Measurements from ENCODE around the gene TMEM247.

TMEM247 gene

GRCh38 chr2:46441838-46442712, 37.3 kb upstream of the TMEM247 start:
- H3F3A ChIP-seq (ENCODE audit: control insufficient read depth, insufficient read depth): no peaks in the 10 kb centered on the region
- no peak overlapping the region for H3K4me3 ChIP-seq (ENCODE audit: low read length)
- no peaks in the 10 kb centered on the region for H3K9me2 ChIP-seq (replicated peaks; ENCODE audit: control insufficient read depth, low read length)
- no peak overlapping the region for H3K27ac ChIP-seq (ENCODE audit: low read depth, low read length)
- no peaks in the 10 kb centered on the region for H3K36me3 ChIP-seq (ENCODE audit: control insufficient read depth, low read length)
- H4K20me1 ChIP-seq (ENCODE audit: control insufficient read depth, insufficient read depth, low read depth, low read length): no peaks in the 10 kb centered on the region
- TF ChIP-seq EZH2phosphoT487 (IDR thresholded peaks at IDR 0.05; ENCODE audit: borderline replicate concordance, low read length) (no peak), CTCF (IDR thresholded peaks at IDR 0.05; ENCODE audit: low read depth, low read length, poor library complexity, severe bottlenecking) (no peak)
- no peaks in the 10 kb centered on the region for H3K79me2 ChIP-seq (ENCODE audit: control insufficient read depth, low read length)
- no peaks in the 10 kb centered on the region for H3K4me1 ChIP-seq (ENCODE audit: control insufficient read depth, low read length)
- peaks cover 5% of the 10 kb centered on the region; the same call in 1 of the 2 replicates for H3K27me3 ChIP-seq (ENCODE audit: control insufficient read depth, low read length)
- no peaks in the 10 kb centered on the region for H3K9me3 ChIP-seq (ENCODE audit: control insufficient read depth, insufficient read depth, low read length)
- no peak overlapping the region for H3K4me2 ChIP-seq (ENCODE audit: low read length)

GRCh38 chr2:46444732-46445131, 34.6 kb upstream of the TMEM247 start:
- no peak overlapping the region for H3K27ac ChIP-seq (ENCODE audit: low read depth, low read length)
- no peaks in the 10 kb centered on the region for H3F3A ChIP-seq (ENCODE audit: control insufficient read depth, insufficient read depth)
- H3K4me2 ChIP-seq (ENCODE audit: low read length): no peak overlapping the region
- H3K9me3 ChIP-seq (ENCODE audit: control insufficient read depth, insufficient read depth, low read length): no peaks in the 10 kb centered on the region
- TF ChIP-seq CTCF (IDR thresholded peaks at IDR 0.05; ENCODE audit: low read depth, low read length, poor library complexity, severe bottlenecking): no peak
- TF ChIP-seq EZH2phosphoT487 (IDR thresholded peaks at IDR 0.05; ENCODE audit: borderline replicate concordance, low read length): no peak
- no peaks in the 10 kb centered on the region for H3K79me2 ChIP-seq (ENCODE audit: control insufficient read depth, low read length)
- no peaks in the 10 kb centered on the region for H3K4me1 ChIP-seq (ENCODE audit: control insufficient read depth, low read length)
- H4K20me1 ChIP-seq (ENCODE audit: control insufficient read depth, insufficient read depth, low read depth, low read length): no peaks in the 10 kb centered on the region
- no peak overlapping the region for H3K4me3 ChIP-seq (ENCODE audit: low read length)
- H3K27me3 ChIP-seq (ENCODE audit: control insufficient read depth, low read length): peaks cover 15% of the 10 kb centered on the region
- no peaks in the 10 kb centered on the region for H3K9me2 ChIP-seq (replicated peaks; ENCODE audit: control insufficient read depth, low read length)
- no peaks in the 10 kb centered on the region for H3K36me3 ChIP-seq (ENCODE audit: control insufficient read depth, low read length)

- TF ChIP-seq CTCF (IDR thresholded peaks at IDR 0.05; ENCODE audit: low read depth, low read length, poor library complexity, severe bottlenecking): no peak
- Histone ChIP-seq H3K9me3 (ENCODE audit: control insufficient read depth, insufficient read depth, low read length) (no peaks in the 10 kb centered on the region), H3K27me3 (ENCODE audit: control insufficient read depth, low read length) (peaks cover 15% of the 10 kb centered on the region), H3F3A (ENCODE audit: control insufficient read depth, insufficient read depth) (no peaks in the 10 kb centered on the region), H4K20me1 (ENCODE audit: control insufficient read depth, insufficient read depth, low read depth, low read length) (no peaks in the 10 kb centered on the region), H3K4me3 (ENCODE audit: low read length) (no peak overlapping the region), H3K79me2 (ENCODE audit: control insufficient read depth, low read length) (no peaks in the 10 kb centered on the region), H3K27ac (ENCODE audit: low read depth, low read length) (no peak overlapping the region), H3K36me3 (ENCODE audit: control insufficient read depth, low read length) (no peaks in the 10 kb centered on the region), H3K4me2 (ENCODE audit: low read length) (no peak overlapping the region), H3K4me1 (ENCODE audit: control insufficient read depth, low read length) (no peaks in the 10 kb centered on the region), H3K9me2 (replicated peaks; ENCODE audit: control insufficient read depth, low read length) (no peaks in the 10 kb centered on the region)
These were observed 33.8 kb upstream of the TMEM247 start for GRCh38 chr2:46445556-46445955.

Data from DOHH2 (cell line).